CD4-positive, alpha-beta T cell (primary cell): ENCODE measurements around the gene PTCHD1. TPM values are rescaled to one million over a fixed set of nuclear protein-coding genes. Genes with fewer than 3 reads are reported as not detected.

ENCODE experiments used
- ATAC-seq: fragments of 200-7000 bp; cut with Tn5 transposase; one replicate; pipeline ENCODE4 v1.10.0; 2022; ENCODE audit warnings: mild to moderate bottlenecking; ENCODE audit not compliant: poor library complexity
- CTCF ChIA-PET: fragments of 350-600 bp; sonication (Branson Sonifier 250); formaldehyde crosslinking; loops from one replicate; lab custom pipeline; 2021; ENCODE audit warnings: antibody characterized with exemption, inconsistent platforms; lab: Charles Lee
- POLR2A ChIA-PET: fragments of 350-600 bp; sonication (Branson Sonifier 250); formaldehyde crosslinking; loops from one replicate; lab custom pipeline; 2021; ENCODE audit warnings: antibody characterized with exemption, inconsistent platforms; lab: Charles Lee
- DNase-seq, 14 experiments: peaks; one replicate each; pipeline ENCODE4 v3.0.0-alpha.2; 2013 to 2020; ENCODE audit warnings: mixed read lengths in 2 of 14
- H3K27ac ChIP-seq, 2 donors: one replicate each; pipeline versions ENCODE4 v1.5.1 to v1.7.0; 2013; ENCODE audit warnings: low read length in 2 of 2, low read depth in 1 of 2, mild to moderate bottlenecking in 1 of 2
- H3K27me3 ChIP-seq, 2 experiments: 1 replicate in 1 of 2; 2 replicates in 1 of 2; pipeline versions ENCODE4 v1.6.1 to v1.7.0; 2013; ENCODE audit warnings: low read length in 2 of 2, control low read depth in 1 of 2, mild to moderate bottlenecking in 1 of 2, moderate library complexity in 1 of 2; ENCODE audit not compliant: insufficient read depth in 2 of 2, control insufficient read depth in 1 of 2
- H3K36me3 ChIP-seq: one replicate; pipeline ENCODE4 v1.6.1; 2013; ENCODE audit warnings: low read length, control low read depth; ENCODE audit not compliant: insufficient read depth
- H3K4me1 ChIP-seq: one replicate; pipeline ENCODE4 v1.6.1; 2013; ENCODE audit warnings: low read length, control low read depth; ENCODE audit not compliant: insufficient read depth
- H3K4me3 ChIP-seq: one replicate; pipeline ENCODE4 v1.5.1; 2013; ENCODE audit warnings: mild to moderate bottlenecking, low read length, moderate library complexity
- H3K9me3 ChIP-seq, 2 experiments: 1 replicate in 1 of 2; 2 replicates in 1 of 2; pipeline versions ENCODE4 v1.6.1 to v1.7.0; 2013; ENCODE audit warnings: low read length in 2 of 2, mild to moderate bottlenecking in 2 of 2, control low read depth in 1 of 2, moderate library complexity in 1 of 2; ENCODE audit not compliant: control insufficient read depth in 1 of 2, insufficient read depth in 1 of 2
- H3K27ac Mint-ChIP-seq: one replicate; pipeline ENCODE4 v1.8.0; 2020; ENCODE audit warnings: mixed read lengths
- H3K27me3 Mint-ChIP-seq: one replicate; pipeline ENCODE4 v1.8.0; 2021; ENCODE audit warnings: mixed read lengths
- H3K36me3 Mint-ChIP-seq: one replicate; pipeline ENCODE4 v1.8.0; 2021; ENCODE audit warnings: low read depth, mixed read lengths
- H3K4me1 Mint-ChIP-seq: one replicate; pipeline ENCODE4 v1.8.0; 2021; ENCODE audit warnings: low read depth, mixed read lengths
- H3K4me3 Mint-ChIP-seq: one replicate; pipeline ENCODE4 v1.8.0; 2020; ENCODE audit warnings: mild to moderate bottlenecking, mixed read lengths
- H3K9me3 Mint-ChIP-seq: one replicate; pipeline ENCODE4 v1.8.0; 2020; ENCODE audit warnings: mixed read lengths
- CTCF ChIP-seq: fragments of 200-600 bp; IDR thresholded peaks from one replicate; pipeline ENCODE4 v1.8.0; 2022; ENCODE audit warnings: antibody characterized with exemption, mild to moderate bottlenecking
- intact Hi-C, 2 experiments: fragments of 100-400 bp; cut with DNase I in 1 of 2; cut with micrococcal nuclease in 1 of 2; formaldehyde crosslinking; loops; one replicate each; pipeline versions ENCODE4 v1.15.1 to v1.9.0; 2023 to 2025; cut with DNase I, micrococcal nuclease
- total RNA-seq, 174 experiments: library from RNA in 2 of 174; stranded (reverse) in 2 of 174; gene quantifications; one replicate each; pipeline ENCODE4 v1.2.3 and lab custom pipeline; 2021 to 2026

The PTCHD1 gene
- total RNA-seq, 2 experiments from 2014 or later = not detected

- CTCF ChIA-PET = no interaction called here
- intact Hi-C loops = no loop called here
- no peak for ATAC-seq
- H3K4me1 Mint-ChIP-seq = peaks cover 4% of the 10 kb centered on the region
- Histone ChIP-seq H3K27me3 (no peaks in the 10 kb centered on the region), H3K9me3 (no peaks in the 10 kb centered on the region), H3K36me3 (no peaks in the 10 kb centered on the region), H3K4me1 (no peaks in the 10 kb centered on the region), H3K4me3 (no peak overlapping the region), H3K27ac (no peak overlapping the region)
- H3K36me3 Mint-ChIP-seq = no peaks in the 10 kb centered on the region
- H3K4me3 Mint-ChIP-seq = no peak overlapping the region
- TF ChIP-seq CTCF = no peak
- H3K27me3 Mint-ChIP-seq = no peaks in the 10 kb centered on the region
- POLR2A ChIA-PET = no interaction called here
- no peaks in the 10 kb centered on the region for H3K9me3 Mint-ChIP-seq
- no peak for DNase-seq
- H3K27ac Mint-ChIP-seq = no peak overlapping the region
These were observed 47.9 kb downstream of the PTCHD1 start for GRCh38 chrX:23382572-23382971.

GRCh38 chrX:23383411-23383810, 48.8 kb downstream of the PTCHD1 start:
- TF ChIP-seq CTCF = no peak
- Histone ChIP-seq H3K27ac (no peak overlapping the region), H3K4me3 (no peak overlapping the region), H3K9me3 (no peaks in the 10 kb centered on the region), H3K4me1 (no peaks in the 10 kb centered on the region), H3K27me3 (no peaks in the 10 kb centered on the region), H3K36me3 (no peaks in the 10 kb centered on the region)
- no peaks in the 10 kb centered on the region for H3K27me3 Mint-ChIP-seq
- DNase-seq (no peak), ATAC-seq (no peak)
- ChIA-PET POLR2A (no interaction called here), CTCF (no interaction called here)
- no peaks in the 10 kb centered on the region for H3K9me3 Mint-ChIP-seq
- intact Hi-C loops = no loop called here
- peaks cover 4% of the 10 kb centered on the region for H3K4me1 Mint-ChIP-seq
- no peak overlapping the region for H3K4me3 Mint-ChIP-seq
- no peak overlapping the region for H3K27ac Mint-ChIP-seq
- no peaks in the 10 kb centered on the region for H3K36me3 Mint-ChIP-seq

- intact Hi-C loops = no loop called here
- Histone ChIP-seq H3K9me3 (no peaks in the 10 kb centered on the region), H3K27ac (no peak overlapping the region), H3K4me1 (no peaks in the 10 kb centered on the region), H3K36me3 (no peaks in the 10 kb centered on the region), H3K4me3 (no peak overlapping the region), H3K27me3 (no peaks in the 10 kb centered on the region)
- no peak overlapping the region for H3K4me3 Mint-ChIP-seq
- ATAC-seq = no peak
- TF ChIP-seq CTCF = no peak
- peaks cover 4% of the 10 kb centered on the region for H3K4me1 Mint-ChIP-seq
- H3K27ac Mint-ChIP-seq = no peak overlapping the region
- CTCF ChIA-PET = no interaction called here
- H3K36me3 Mint-ChIP-seq = no peaks in the 10 kb centered on the region
- H3K27me3 Mint-ChIP-seq = no peaks in the 10 kb centered on the region
- no peak for DNase-seq
- POLR2A ChIA-PET = no interaction called here
- H3K9me3 Mint-ChIP-seq = no peaks in the 10 kb centered on the region
These were observed 50.6 kb downstream of the PTCHD1 start for GRCh38 chrX:23385242-23385641.
